GM21786 (cell line): ENCODE results near the gene CHMP4A.
"Not testable (repeated sequence)": the region's sequence is repeated elsewhere in the genome, so short reads cannot be mapped to it uniquely, and the experiment has no call there.

Experiments used
- ATAC-seq: cut with Tn5 transposase; IDR thresholded peaks from one replicate; pipeline ENCODE4 v1.9.1; 2021; ENCODE audit not compliant: unreplicated experiment

CHMP4A gene

GRCh38 chr14:24247422-24247821 lies 34.1 kb upstream of the CHMP4A start:
- no peak for ATAC-seq

- ATAC-seq, result no peak
These were observed 33.5 kb upstream of the CHMP4A start for GRCh38 chr14:24246765-24247212.

- not testable (repeated sequence) for ATAC-seq
These were observed 32.1 kb upstream of the CHMP4A start for GRCh38 chr14:24245350-24245749.

- ATAC-seq, result no peak
These were observed 30.1 kb upstream of the CHMP4A start for GRCh38 chr14:24243336-24243836.

- peak; percentile 75 for ATAC-seq
These were observed 28.6 kb upstream of the CHMP4A start for GRCh38 chr14:24241829-24242443.

- no peak for ATAC-seq
These were observed 27.0 kb upstream of the CHMP4A start for GRCh38 chr14:24240110-24240918.

- ATAC-seq, result no peak
These were observed 25.3 kb upstream of the CHMP4A start for GRCh38 chr14:24238527-24239037.

GRCh38 chr14:24238123-24238522 lies 24.8 kb upstream of the CHMP4A start:
- no peak for ATAC-seq

- no peak for ATAC-seq
These were observed 24.2 kb upstream of the CHMP4A start for GRCh38 chr14:24237463-24237955.

GRCh38 chr14:24236689-24237462 lies 23.6 kb upstream of the CHMP4A start:
- no peak for ATAC-seq

GRCh38 chr14:24235804-24236688 lies 22.8 kb upstream of the CHMP4A start:
- no peak for ATAC-seq

- ATAC-seq, result no peak
These were observed 21.1 kb upstream of the CHMP4A start for GRCh38 chr14:24234095-24235005.

- no peak for ATAC-seq
These were observed 20.2 kb upstream of the CHMP4A start for GRCh38 chr14:24233538-24233866.

GRCh38 chr14:24232645-24233537 lies 19.6 kb upstream of the CHMP4A start, which contains the start of gene GMPR2:
GMPR2 (plus strand) TSS chr14:24232929; CDS start chr14:24233254, 325 bp downstream.
- peak; percentile 64 for ATAC-seq

- ATAC-seq, result peak; percentile 73
These were observed 18.9 kb upstream of the CHMP4A start, which contains the start of gene NEDD8 for GRCh38 chr14:24232121-24232644. NEDD8 (minus strand) TSS chr14:24232367; CDS start chr14:24232267, 100 bp downstream.

GRCh38 chr14:24231263-24232120 lies 18.2 kb upstream of the CHMP4A start:
- ATAC-seq, result peak; percentile 7

- ATAC-seq, result no peak
These were observed 15.6 kb upstream of the CHMP4A start for GRCh38 chr14:24228902-24229301.
